B cell (primary cell): ENCODE results near the gene DRAXIN. TPM values are rescaled to one million over a fixed set of nuclear protein-coding genes. Genes with fewer than 3 reads are reported as not detected.
A peak's percentile ranks its signal among the peaks of the same experiment; 100 is the strongest.

Source experiments
- ATAC-seq: fragments of 200-7000 bp; cut with Tn5 transposase; one replicate; pipeline ENCODE4 v1.10.0; 2021; ENCODE audit warnings: low read depth, mild to moderate bottlenecking, moderate number of reproducible peaks, moderate library complexity
- CTCF ChIA-PET: fragments of 350-600 bp; sonication (Branson Sonifier 250); formaldehyde crosslinking; loops from one replicate; lab custom pipeline; 2021; ENCODE audit warnings: antibody characterized with exemption, inconsistent platforms; lab: Charles Lee
- POLR2A ChIA-PET: fragments of 350-600 bp; sonication (Branson Sonifier 250); formaldehyde crosslinking; loops from one replicate; lab custom pipeline; 2021; ENCODE audit warnings: antibody characterized with exemption; lab: Charles Lee
- DNase-seq: peaks from one replicate; pipeline ENCODE4 v3.0.0; 2013
- H2AFZ ChIP-seq: 2 replicates; pipeline ENCODE4 v1.6.1; 2012; ENCODE audit warnings: mild to moderate bottlenecking, low read depth, low read length; ENCODE audit not compliant: insufficient read depth, poor library complexity, severe bottlenecking
- H3K27ac ChIP-seq, 2 donors: 1 replicate in 1 of 2; 2 replicates in 1 of 2; pipeline ENCODE4 v1.5.1; 2012 to 2013; ENCODE audit warnings: low read length in 2 of 2, mild to moderate bottlenecking in 2 of 2, moderate library complexity in 1 of 2
- H3K27me3 ChIP-seq, 4 experiments: fragments of 200-600 bp in 1 of 4; sonication (generic) in 1 of 4; replicated peaks in 1 of 4; 1 replicate in 2 of 4; 2 replicates in 2 of 4; pipeline versions ENCODE4 v1.6.1 to v1.7.0; 2013 to 2016; ENCODE audit warnings: low read length in 3 of 4, mild to moderate bottlenecking in 2 of 4, mixed read lengths in 1 of 4, moderate library complexity in 1 of 4; ENCODE audit not compliant: insufficient read depth in 4 of 4, control insufficient read depth in 3 of 4; ENCODE audit errors: control extremely low read depth in 1 of 4
- H3K36me3 ChIP-seq, 2 experiments: replicated peaks in 1 of 2; 1 replicate in 1 of 2; 2 replicates in 1 of 2; pipeline versions ENCODE4 v1.6.1 to v1.7.1; 2013; ENCODE audit warnings: low read length in 1 of 2; ENCODE audit not compliant: insufficient read depth in 2 of 2, control insufficient read depth in 1 of 2; ENCODE audit errors: control extremely low read depth in 1 of 2, extremely low read depth in 1 of 2
- H3K4me1 ChIP-seq, 2 donors: fragments of 200-600 bp in 1 of 2; sonication (generic) in 1 of 2; 1 replicate in 1 of 2; 2 replicates in 1 of 2; pipeline versions ENCODE4 v1.5.1 to v1.6.1; 2013 to 2017; ENCODE audit warnings: low read length in 2 of 2; ENCODE audit not compliant: control insufficient read depth in 2 of 2, insufficient read depth in 2 of 2
- H3K4me2 ChIP-seq: replicated peaks from 2 replicates; pipeline ENCODE3; 2012; ENCODE audit warnings: mild to moderate bottlenecking, low read depth, low read length; ENCODE audit not compliant: poor library complexity, severe bottlenecking
- H3K4me3 ChIP-seq, 5 experiments: fragments of 200-600 bp in 1 of 5; sonication (generic) in 1 of 5; 1 replicate in 3 of 5; 2 replicates in 2 of 5; pipeline versions ENCODE4 v1.5.1 to v1.7.0; 2011 to 2016; ENCODE audit warnings: low read length in 4 of 5, mild to moderate bottlenecking in 4 of 5, low read depth in 2 of 5, control low read depth in 1 of 5, moderate library complexity in 1 of 5; ENCODE audit not compliant: insufficient read depth in 1 of 5; ENCODE audit errors: control extremely low read depth in 1 of 5, extremely low read depth in 1 of 5
- H3K79me2 ChIP-seq: fragments of 200-600 bp; sonication (generic); one replicate; pipeline ENCODE4 v1.6.0; 2016; ENCODE audit warnings: low read length; ENCODE audit not compliant: control insufficient read depth, insufficient read depth
- H3K9ac ChIP-seq: fragments of 200-600 bp; sonication (generic); 2 replicates; pipeline ENCODE4 v1.6.1; 2017; ENCODE audit warnings: mild to moderate bottlenecking, low read length, moderate library complexity
- H3K9me3 ChIP-seq, 3 donors: one replicate each; pipeline versions ENCODE4 v1.6.1 to v1.7.1; 2013; ENCODE audit warnings: low read length in 2 of 3; ENCODE audit not compliant: control insufficient read depth in 2 of 3, insufficient read depth in 1 of 3; ENCODE audit errors: control extremely low read depth in 1 of 3
- H4K20me1 ChIP-seq: 2 replicates; pipeline ENCODE4 v1.6.0; 2012; ENCODE audit warnings: mild to moderate bottlenecking, low read length; ENCODE audit not compliant: insufficient read depth, control insufficient read depth, poor library complexity, severe bottlenecking
- H3K27ac Mint-ChIP-seq: one replicate; pipeline ENCODE4 v1.8.0; 2021; ENCODE audit warnings: mixed read lengths
- H3K27me3 Mint-ChIP-seq: one replicate; pipeline ENCODE4 v1.8.0; 2021; ENCODE audit warnings: mixed read lengths
- H3K4me1 Mint-ChIP-seq: one replicate; pipeline ENCODE4 v1.8.0; 2021; ENCODE audit warnings: mixed read lengths
- H3K4me3 Mint-ChIP-seq: one replicate; pipeline ENCODE4 v1.8.0; 2021; ENCODE audit warnings: mixed read lengths
- H3K9me3 Mint-ChIP-seq: one replicate; pipeline ENCODE4 v1.8.0; 2022; ENCODE audit warnings: mixed read lengths; ENCODE audit not compliant: insufficient read depth
- CTCF ChIP-seq: fragments of 200-600 bp; IDR thresholded peaks from one replicate; pipeline ENCODE4 v1.8.0; 2022; ENCODE audit warnings: antibody characterized with exemption, mild to moderate bottlenecking
- EZH2 ChIP-seq: IDR thresholded peaks from 2 replicates; pipeline ENCODE4 v1.6.1; 2012; ENCODE audit warnings: borderline replicate concordance, low read depth, mild to moderate bottlenecking, moderate library complexity, low read length; ENCODE audit not compliant: insufficient read depth, poor library complexity, severe bottlenecking
- WGBS: methylation state at CpG from one replicate; pipeline ENCODE4 v1.1.5; 2013; ENCODE audit warnings: missing lambda C conversion rate; ENCODE audit not compliant: insufficient coverage; 5-methylcytosine and 5-hydroxymethylcytosine counted together
- intact Hi-C: fragments of 100-400 bp; cut with micrococcal nuclease; formaldehyde crosslinking; loops from one replicate; pipeline ENCODE4 v1.10.0; 2022
- polyA plus RNA-seq: library from polyadenylated mRNA; depleted of rRNA; stranded (reverse); fragments of >200 nt; gene quantifications from 2 replicates; pipeline ENCODE4 v1.2.3, GENCODE V29; 2012
- total RNA-seq, 2 donors: library from RNA; stranded (reverse); fragments of 120-200 nt in 1 of 2; gene quantifications; 1 replicate in 1 of 2; 2 replicates in 1 of 2; pipeline versions ENCODE4 v1.2.3 to v1.2.4, GENCODE V29; 2013 to 2022

Gene DRAXIN
- total and polyA plus RNA-seq, 2 donors (not counting 1 experiment from before 2014, with no cell fraction given): 0.21 to 0.30 TPM

- peak overlapping the region in 4 of 5 experiments; percentile 48 to 82 (median 74) for H3K4me3 ChIP-seq
- peaks cover 14 to 27% of the 10 kb centered on the region in 2 donors for H3K4me1 ChIP-seq
- intact Hi-C loops: loop anchor here (1.0 to 5.0 kb wide), 7 partner anchors 9 to 393 kb away; partner anchors contain the start of genes FBXO6, MAD2L2, MTHFR and MTOR
- DNase-seq (no peak), ATAC-seq (peak; percentile 12)
- POLR2A ChIA-PET: interaction anchor here (0.6 to 1.4 kb wide), 4 partner anchors 9 to 728 kb away, joined by 3 to 8 read pairs (median 6); partner anchors contain the start of gene FBXO6
- WGBS: 8% methylated on average over 29 of the region's 45 CpGs
- CTCF ChIA-PET: interaction anchor here (0.7 to 18.9 kb wide), 5 partner anchors 8 to 278 kb away, joined by 4 to 231 read pairs (median 13); partner anchors contain the start of gene FBXO6
- no peaks in the 10 kb centered on the region for H3K27me3 ChIP-seq
- H3K9me3 ChIP-seq: no peaks in the 10 kb centered on the region
- peak overlapping the region; percentile 95 for H3K4me2 ChIP-seq
- TF ChIP-seq CTCF (no peak), EZH2 (no peak)
- H3K79me2 ChIP-seq: no peaks in the 10 kb centered on the region
- Mint-ChIP-seq H3K9me3 (no peaks in the 10 kb centered on the region), H3K4me1 (peaks cover 21% of the 10 kb centered on the region), H3K4me3 (peak overlapping the region; percentile 84), H3K27ac (no peak overlapping the region), H3K27me3 (no peaks in the 10 kb centered on the region)
- peaks cover 0 to 12% of the 10 kb centered on the region in 2 experiments for H3K36me3 ChIP-seq
- peak overlapping the region in 1 of 2 donors; percentile 25 for H3K27ac ChIP-seq
- H4K20me1 ChIP-seq: peaks cover 11% of the 10 kb centered on the region
- H2AFZ ChIP-seq: peak overlapping the region; percentile 65
- H3K9ac ChIP-seq: peak overlapping the region; percentile 70
Measured at GRCh38 chr1:11654939-11655808, 36.3 kb upstream of the DRAXIN start.
